H9 (cell line): Measurements from ENCODE around the gene P2RY14. TPM values are rescaled to one million over a fixed set of nuclear protein-coding genes. Genes with fewer than 3 reads are reported as not detected.

ENCODE experiments used
- DNase-seq: peaks from one replicate; pipeline ENCODE4 v3.0.0-alpha.2; 2017
- H2AFZ ChIP-seq: one replicate; pipeline ENCODE4 v1.6.1; 2013; ENCODE audit warnings: mild to moderate bottlenecking, low read length, control low read depth, moderate library complexity
- H2AK5ac ChIP-seq: 2 replicates; pipeline ENCODE4 v1.6.1; 2013; ENCODE audit warnings: low read length, control low read depth, mixed read lengths; ENCODE audit not compliant: insufficient read length
- H2BK120ac ChIP-seq: one replicate; pipeline ENCODE4 v1.6.1; 2013; ENCODE audit warnings: low read depth, mild to moderate bottlenecking, low read length, control low read depth, inconsistent platforms; ENCODE audit not compliant: poor library complexity, severe bottlenecking
- H2BK12ac ChIP-seq: 2 replicates; pipeline ENCODE4 v1.6.1; 2013; ENCODE audit warnings: low read length, control low read depth, mixed read lengths, low read depth; ENCODE audit not compliant: insufficient read length
- H2BK15ac ChIP-seq: 2 replicates; pipeline ENCODE4 v1.6.1; 2013; ENCODE audit warnings: low read depth, low read length, control low read depth
- H2BK20ac ChIP-seq: one replicate; pipeline ENCODE4 v1.6.1; 2013; ENCODE audit warnings: low read depth, mild to moderate bottlenecking, low read length, control low read depth, inconsistent platforms; ENCODE audit not compliant: poor library complexity, severe bottlenecking
- H2BK5ac ChIP-seq: 2 replicates; pipeline ENCODE4 v1.6.1; 2013; ENCODE audit warnings: low read length, control low read depth, mixed read lengths; ENCODE audit not compliant: insufficient read length
- H3K14ac ChIP-seq: 2 replicates; pipeline ENCODE4 v1.6.1; 2013; ENCODE audit warnings: low read length, control low read depth; ENCODE audit not compliant: insufficient read depth
- H3K18ac ChIP-seq: 2 replicates; pipeline ENCODE4 v1.6.1; 2013; ENCODE audit warnings: low read depth, mild to moderate bottlenecking, mixed read lengths, low read length, control low read depth; ENCODE audit not compliant: insufficient read length
- H3K23ac ChIP-seq: 2 replicates; pipeline ENCODE4 v1.6.1; 2013; ENCODE audit warnings: low read length, control low read depth, mixed read lengths, low read depth; ENCODE audit not compliant: insufficient read length
- H3K23me2 ChIP-seq: 2 replicates; pipeline ENCODE4 v1.6.1; 2013; ENCODE audit warnings: low read depth, mild to moderate bottlenecking, mixed read lengths, low read length, control low read depth; ENCODE audit not compliant: insufficient read length, poor library complexity, severe bottlenecking
- H3K27ac ChIP-seq: 2 replicates; pipeline ENCODE4 v1.5.1; 2013; ENCODE audit warnings: low read length, control low read depth, mixed read lengths, low read depth; ENCODE audit not compliant: insufficient read length
- H3K27me3 ChIP-seq: 2 replicates; pipeline ENCODE4 v1.6.1; 2013; ENCODE audit warnings: low read length, control low read depth, inconsistent platforms; ENCODE audit not compliant: insufficient read depth
- H3K4ac ChIP-seq: 2 replicates; pipeline ENCODE4 v1.6.1; 2013; ENCODE audit warnings: low read depth, mild to moderate bottlenecking, control low read depth, inconsistent platforms, low read length, moderate library complexity
- H3K4me1 ChIP-seq: 2 replicates; pipeline ENCODE4 v1.6.1; 2013; ENCODE audit warnings: low read length, control low read depth, inconsistent platforms; ENCODE audit not compliant: insufficient read depth
- H3K4me2 ChIP-seq: 2 replicates; pipeline ENCODE4 v1.6.1; 2013; ENCODE audit warnings: low read length, control low read depth, mixed read lengths; ENCODE audit not compliant: insufficient read length, insufficient read depth
- H3K56ac ChIP-seq: 2 replicates; pipeline ENCODE4 v1.6.1; 2013; ENCODE audit warnings: low read depth, mild to moderate bottlenecking, mixed read lengths, low read length, control low read depth; ENCODE audit not compliant: insufficient read length
- H3K79me1 ChIP-seq: 2 replicates; pipeline ENCODE4 v1.6.1; 2013; ENCODE audit warnings: low read depth, mild to moderate bottlenecking, moderate library complexity, low read length, control low read depth, inconsistent platforms; ENCODE audit not compliant: insufficient read depth, poor library complexity, severe bottlenecking
- H3K79me2 ChIP-seq: 2 replicates; pipeline ENCODE4 v1.6.1; 2013; ENCODE audit warnings: low read length, control low read depth, inconsistent platforms; ENCODE audit not compliant: insufficient read depth
- H3K9ac ChIP-seq: 2 replicates; pipeline ENCODE4 v1.6.1; 2013; ENCODE audit warnings: low read length, control low read depth, mixed read lengths; ENCODE audit not compliant: insufficient read length; ENCODE audit errors: extremely low read depth
- H3K9me3 ChIP-seq: one replicate; pipeline ENCODE4 v1.6.1; 2013; ENCODE audit warnings: low read depth, low read length, inconsistent platforms; ENCODE audit not compliant: control insufficient read depth
- H3T11ph ChIP-seq: one replicate; pipeline ENCODE4 v1.6.1; 2013; ENCODE audit warnings: mild to moderate bottlenecking, low read length, control low read depth, inconsistent platforms
- H4K20me1 ChIP-seq: one replicate; pipeline ENCODE4 v1.6.1; 2013; ENCODE audit not compliant: control insufficient read depth, insufficient read length, insufficient read depth
- H4K5ac ChIP-seq: 2 replicates; pipeline ENCODE4 v1.6.1; 2013; ENCODE audit warnings: low read depth, mild to moderate bottlenecking, mixed read lengths, low read length, control low read depth; ENCODE audit not compliant: insufficient read length
- H4K8ac ChIP-seq: replicated peaks from 2 replicates; pipeline ENCODE4 v1.6.1; 2013; ENCODE audit warnings: low read length, control low read depth, mixed read lengths, low read depth; ENCODE audit not compliant: insufficient read length
- H4K91ac ChIP-seq: 2 replicates; pipeline ENCODE4 v1.6.1; 2013; ENCODE audit warnings: low read depth, mild to moderate bottlenecking, moderate library complexity, mixed read lengths, low read length, control low read depth; ENCODE audit not compliant: insufficient read length
- H3K27ac Mint-ChIP-seq, 3 experiments: 2 replicates in 2 of 3; 3 replicates in 1 of 3; pipeline ENCODE4 v1.8.0; 2020 to 2021; ENCODE audit warnings: mixed read lengths in 3 of 3, mild to moderate bottlenecking in 1 of 3, moderate library complexity in 1 of 3
- H3K27me3 Mint-ChIP-seq: 2 replicates; pipeline ENCODE4 v1.8.0; 2021; ENCODE audit warnings: low read depth, mild to moderate bottlenecking, moderate library complexity, mixed read lengths
- H3K36me3 Mint-ChIP-seq, 3 experiments: 2 replicates in 2 of 3; 3 replicates in 1 of 3; pipeline ENCODE4 v1.8.0; 2020 to 2021; ENCODE audit warnings: low read depth in 3 of 3, mixed read lengths in 3 of 3; ENCODE audit not compliant: insufficient read depth in 1 of 3
- H3K4me1 Mint-ChIP-seq, 2 experiments: 2 replicates each; pipeline ENCODE4 v1.8.0; 2020; ENCODE audit warnings: mixed read lengths in 2 of 2
- H3K4me3 Mint-ChIP-seq, 2 experiments: 2 replicates in 1 of 2; 3 replicates in 1 of 2; pipeline ENCODE4 v1.8.0; 2020 to 2021; ENCODE audit warnings: mild to moderate bottlenecking in 2 of 2, mixed read lengths in 2 of 2, moderate library complexity in 1 of 2
- H3K9me3 Mint-ChIP-seq, 2 experiments: 2 replicates in 1 of 2; 3 replicates in 1 of 2; pipeline ENCODE4 v1.8.0; 2020; ENCODE audit warnings: mild to moderate bottlenecking in 2 of 2, mixed read lengths in 2 of 2, moderate library complexity in 1 of 2
- CTCF ChIP-seq: fragments of 200-600 bp; sonication (generic); conservative IDR thresholded peaks from 3 replicates; pipeline ENCODE4 v1.8.0; 2021; ENCODE audit warnings: antibody characterized with exemption, mild to moderate bottlenecking
- WGBS: extraction: QIAGEN DNeasy Blood & Tissue Kit; methylation state at CpG from one replicate; pipeline ENCODE4 v1.1.7; 2013; ENCODE audit warnings: missing lambda C conversion rate, low lambda C conversion rate, mixed read lengths; ENCODE audit not compliant: insufficient read length; ENCODE audit errors: extremely low coverage; 5-methylcytosine and 5-hydroxymethylcytosine counted together
- total RNA-seq: library from RNA; stranded (reverse); gene quantifications from 2 replicates; pipeline ENCODE4 v1.2.1, GENCODE V29; 2021

P2RY14 gene
- total RNA-seq, 1 experiment from 2014 or later, result not detected

- H3K4me1 ChIP-seq, result no peaks in the 10 kb centered on the region; the same call in 1 of the 2 replicates
- no peak overlapping the region for H3K4ac ChIP-seq
- H3K4me2 ChIP-seq, result no peak overlapping the region
- Mint-ChIP-seq H3K36me3 (no peaks in the 10 kb centered on the region), H3K27ac (peak overlapping the region in 2 of 3 experiments; percentile 68 to 96; a peak in 4 of 7 replicates), H3K9me3 (no peaks in the 10 kb centered on the region), H3K4me1 (peaks cover 42 to 43% of the 10 kb centered on the region in 2 experiments), H3K4me3 (no peak overlapping the region), H3K27me3 (no peaks in the 10 kb centered on the region)
- H3K18ac ChIP-seq, result no peak overlapping the region
- H4K8ac ChIP-seq, result no peak overlapping the region
- H3K23ac ChIP-seq, result no peak overlapping the region
- no peak overlapping the region for H2BK12ac ChIP-seq
- no peak overlapping the region for H3K27ac ChIP-seq
- no peak overlapping the region for H4K91ac ChIP-seq
- H3T11ph ChIP-seq, result no peak overlapping the region
- no peaks in the 10 kb centered on the region for H3K27me3 ChIP-seq
- TF ChIP-seq CTCF, result no peak
- no peaks in the 10 kb centered on the region for H3K79me2 ChIP-seq
- no peaks in the 10 kb centered on the region for H4K20me1 ChIP-seq
- H2BK15ac ChIP-seq, result no peak overlapping the region
- no peaks in the 10 kb centered on the region for H3K23me2 ChIP-seq
- H2AK5ac ChIP-seq, result no peak overlapping the region
- no peak overlapping the region for H3K56ac ChIP-seq
- H2BK20ac ChIP-seq, result no peak overlapping the region
- no peak overlapping the region for H2BK5ac ChIP-seq
- H3K79me1 ChIP-seq, result no peaks in the 10 kb centered on the region
- H3K9ac ChIP-seq, result no peak overlapping the region
- no peak for DNase-seq
- WGBS, result no CpG with 5 or more reads among the region's 2 CpGs
- H3K9me3 ChIP-seq, result no peaks in the 10 kb centered on the region
- H2BK120ac ChIP-seq, result no peak overlapping the region
- no peak overlapping the region for H3K14ac ChIP-seq
- H4K5ac ChIP-seq, result no peak overlapping the region
- no peak overlapping the region for H2AFZ ChIP-seq
Measured at GRCh38 chr3:151315846-151316245, 37.5 kb upstream of the P2RY14 start.
